ENCODE measurements around the gene CRLF1.
A peak's percentile ranks its signal among the peaks of the same experiment; 100 is the strongest.

The CRLF1 gene

DNA sequence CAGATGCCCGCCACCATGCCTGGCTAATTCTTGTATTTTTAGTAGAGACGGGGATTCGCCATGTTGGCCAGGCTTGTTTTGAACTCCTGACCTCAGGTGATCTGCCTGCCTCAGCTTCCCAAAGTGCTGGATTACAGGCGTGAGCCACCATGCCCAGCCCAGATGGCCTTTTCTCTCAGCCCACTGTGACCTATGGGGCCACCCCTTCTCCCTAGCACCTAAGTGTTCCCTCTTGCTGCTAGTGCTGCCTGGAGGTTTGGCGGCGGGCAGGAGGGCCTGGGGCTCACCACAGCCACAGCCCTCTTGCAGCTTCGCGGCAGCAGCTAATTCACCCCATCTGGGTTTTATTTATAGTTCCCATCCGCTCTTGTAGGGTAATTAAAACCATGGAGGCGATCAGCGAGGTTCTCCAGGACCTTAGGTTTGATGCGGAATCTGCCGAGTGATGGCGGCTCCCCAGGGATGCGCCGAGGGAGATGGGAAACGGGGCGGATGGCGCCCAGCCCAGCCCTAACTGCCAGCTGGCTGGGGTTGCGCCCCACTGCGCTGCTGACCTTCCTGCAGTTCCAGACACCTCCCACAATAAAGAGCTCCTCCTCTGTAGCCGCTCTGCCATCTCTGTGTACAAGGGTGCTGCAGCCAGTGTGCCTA, 14.7 kb downstream of the CRLF1 start:
- DNase-seq (ENCODE audit: low read depth) = peak; percentile 27
- no peak overlapping the region for H3K4me3 ChIP-seq (ENCODE audit: control insufficient read depth, low read depth, low read length)
- TF ChIP-seq, protein P1, sequence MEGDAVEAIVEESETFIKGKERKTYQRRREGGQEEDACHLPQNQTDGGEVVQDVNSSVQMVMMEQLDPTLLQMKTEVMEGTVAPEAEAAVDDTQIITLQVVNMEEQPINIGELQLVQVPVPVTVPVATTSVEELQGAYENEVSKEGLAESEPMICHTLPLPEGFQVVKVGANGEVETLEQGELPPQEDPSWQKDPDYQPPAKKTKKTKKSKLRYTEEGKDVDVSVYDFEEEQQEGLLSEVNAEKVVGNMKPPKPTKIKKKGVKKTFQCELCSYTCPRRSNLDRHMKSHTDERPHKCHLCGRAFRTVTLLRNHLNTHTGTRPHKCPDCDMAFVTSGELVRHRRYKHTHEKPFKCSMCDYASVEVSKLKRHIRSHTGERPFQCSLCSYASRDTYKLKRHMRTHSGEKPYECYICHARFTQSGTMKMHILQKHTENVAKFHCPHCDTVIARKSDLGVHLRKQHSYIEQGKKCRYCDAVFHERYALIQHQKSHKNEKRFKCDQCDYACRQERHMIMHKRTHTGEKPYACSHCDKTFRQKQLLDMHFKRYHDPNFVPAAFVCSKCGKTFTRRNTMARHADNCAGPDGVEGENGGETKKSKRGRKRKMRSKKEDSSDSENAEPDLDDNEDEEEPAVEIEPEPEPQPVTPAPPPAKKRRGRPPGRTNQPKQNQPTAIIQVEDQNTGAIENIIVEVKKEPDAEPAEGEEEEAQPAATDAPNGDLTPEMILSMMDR (IDR thresholded peaks at IDR 0.05; ENCODE audit: control insufficient read depth, insufficient read depth, low read depth, low read length, missing control alignments) = no peak

DNA sequence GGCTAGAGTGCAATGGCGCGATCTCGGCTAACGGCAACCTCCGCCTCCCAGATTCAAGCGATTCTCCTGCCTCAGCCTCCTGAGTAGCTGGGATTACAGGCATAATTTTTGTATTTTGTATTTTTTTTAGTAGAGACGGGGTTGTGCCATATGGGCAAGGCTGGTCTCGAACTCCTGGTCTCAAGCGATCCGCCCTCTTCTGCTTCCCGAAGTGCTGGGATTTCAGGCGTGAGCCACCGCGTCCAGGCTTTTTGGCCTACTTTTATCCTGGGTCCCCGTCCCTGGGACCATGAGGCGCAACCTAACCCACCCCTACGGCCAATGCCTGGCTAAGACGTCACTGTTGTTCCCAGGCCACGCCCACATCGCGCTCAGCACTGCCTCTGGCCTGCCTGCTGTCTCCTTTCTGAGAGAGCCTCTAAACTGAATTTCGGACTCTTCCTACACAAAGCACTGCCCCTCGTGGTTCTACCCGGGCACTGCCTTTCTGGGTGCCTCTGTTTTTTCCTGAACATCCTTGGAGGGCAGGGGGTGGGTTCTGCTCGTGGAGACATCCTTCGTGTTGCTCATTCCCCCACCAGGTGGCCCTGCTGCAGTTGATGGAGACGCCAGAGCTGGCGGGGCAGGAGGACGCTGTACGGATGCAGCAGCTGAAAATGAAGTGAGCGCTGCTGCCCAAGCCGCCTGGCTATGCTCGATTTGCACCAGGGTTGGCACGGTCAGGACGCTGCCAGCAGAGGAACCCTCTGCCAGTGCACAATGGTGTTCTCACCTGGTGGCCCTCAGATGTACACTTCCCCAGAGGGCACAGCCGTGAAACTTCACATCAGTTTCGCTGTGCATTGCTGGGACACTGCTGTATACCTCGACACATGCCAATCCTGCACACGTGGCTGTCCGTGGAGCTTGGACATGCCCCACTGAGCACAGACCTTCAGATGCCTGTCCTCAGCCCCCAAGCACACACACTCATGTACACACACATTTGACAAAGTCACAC, 16.0 kb downstream of the CRLF1 start:
- H3K4me3 ChIP-seq (ENCODE audit: control insufficient read depth, low read depth, low read length) = no peak overlapping the region; the same call in 1 of the 2 replicates
- DNase-seq (ENCODE audit: low read depth) = no peak
- TF ChIP-seq, protein P1 (IDR thresholded peaks at IDR 0.05; ENCODE audit: control insufficient read depth, insufficient read depth, low read depth, low read length, missing control alignments) = peak; percentile 38

DNA sequence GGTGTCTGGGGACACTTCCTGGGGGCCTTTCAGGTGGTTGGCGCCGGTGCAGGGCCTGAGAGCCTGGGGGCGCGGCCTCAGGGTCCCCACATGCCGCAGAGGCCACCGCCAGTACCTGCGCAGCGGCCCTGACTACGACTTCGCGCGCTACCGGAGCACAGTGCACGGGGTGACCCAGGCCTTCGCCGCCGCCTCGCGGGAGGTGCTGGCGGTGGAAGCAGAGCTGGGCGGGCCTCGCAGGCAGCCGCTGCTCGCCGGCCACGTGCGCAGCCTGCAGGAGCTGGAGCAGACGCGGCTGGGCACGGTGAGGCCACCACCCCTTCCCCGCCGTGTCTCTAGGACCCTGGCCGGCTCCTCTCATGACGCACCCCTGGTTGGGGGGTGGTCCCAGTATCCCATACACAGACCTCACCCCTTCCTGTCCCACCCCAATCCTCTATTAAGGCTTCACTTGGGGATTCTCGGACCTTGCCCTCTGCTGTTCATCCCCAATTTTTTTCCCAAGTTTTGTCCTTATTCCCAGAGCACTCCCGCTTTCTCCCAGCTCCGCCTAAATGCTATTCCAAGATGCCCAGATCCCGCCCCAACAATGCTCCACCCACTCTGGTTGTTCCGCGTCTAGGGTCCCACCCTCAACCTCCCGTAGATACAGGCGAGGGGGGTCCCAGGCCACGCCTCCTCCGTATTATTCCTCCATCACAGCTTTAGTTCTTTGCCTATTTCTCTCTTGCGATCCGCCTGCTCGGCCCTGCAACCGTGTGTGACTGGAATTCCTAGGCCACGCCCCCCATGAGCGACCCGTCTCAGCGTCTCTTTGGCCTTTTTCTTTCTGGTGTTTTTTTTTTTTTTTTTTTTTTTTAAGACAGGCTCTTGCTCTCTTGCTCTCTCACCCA, 17.0 kb downstream of the CRLF1 start:
- H3K4me3 ChIP-seq (ENCODE audit: control insufficient read depth, low read depth, low read length) = peak overlapping the region; percentile 77
- TF ChIP-seq, protein P1 (IDR thresholded peaks at IDR 0.05; ENCODE audit: control insufficient read depth, insufficient read depth, low read depth, low read length, missing control alignments) = no peak
- DNase-seq (ENCODE audit: low read depth) = no peak

DNA sequence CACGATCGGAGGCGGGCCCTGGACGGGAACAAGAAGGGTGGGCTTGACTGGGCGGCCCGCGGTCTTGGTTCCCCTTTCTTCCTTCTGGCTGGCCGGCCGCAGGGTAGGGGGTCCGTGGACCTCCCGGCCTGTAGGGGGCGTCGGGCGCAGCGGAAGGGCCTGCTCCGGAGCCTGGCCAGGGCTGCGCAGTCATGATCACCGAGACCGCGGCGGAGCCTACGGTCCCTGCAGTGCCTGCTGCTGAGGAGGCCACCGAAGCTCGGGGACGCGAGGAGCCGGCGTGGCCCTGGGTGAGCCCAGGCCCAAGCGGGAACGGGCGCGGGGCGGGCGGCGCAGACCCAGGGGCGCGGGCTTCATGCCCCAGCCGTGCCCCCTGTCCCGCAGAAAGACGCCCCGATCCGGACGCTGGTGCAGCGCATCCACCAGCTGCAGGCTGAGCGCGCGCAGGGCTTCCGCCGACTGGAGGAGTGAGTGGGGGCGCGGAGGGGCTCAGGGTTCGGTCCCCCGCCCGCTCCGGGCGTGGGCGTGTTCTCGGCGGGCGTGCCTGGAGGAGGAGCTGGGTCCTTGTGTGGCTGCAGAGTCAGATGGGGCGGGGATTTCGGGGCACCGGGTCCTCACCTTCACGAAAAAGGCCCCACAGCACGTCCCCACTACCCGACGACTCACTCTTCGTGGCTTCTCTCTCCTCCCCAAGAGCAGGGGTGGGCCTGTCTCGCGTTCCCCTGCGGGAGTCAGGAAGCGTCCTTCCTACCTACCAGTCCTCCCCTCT, 17.8 kb downstream of the CRLF1 start, which contains the start of gene REX1BD:
Gene REX1BD, plus strand, starts transcription at position 188 of the 769 bp plus-strand sequence. Its CDS starts 4 bp downstream, at position 192.
- DNase-seq (ENCODE audit: low read depth) = no peak
- peak within 1 kb of the TSS; percentile 77 for H3K4me3 ChIP-seq (ENCODE audit: control insufficient read depth, low read depth, low read length)
- TF ChIP-seq, protein P1 (IDR thresholded peaks at IDR 0.05; ENCODE audit: control insufficient read depth, insufficient read depth, low read depth, low read length, missing control alignments) = peak; percentile 84

DNA sequence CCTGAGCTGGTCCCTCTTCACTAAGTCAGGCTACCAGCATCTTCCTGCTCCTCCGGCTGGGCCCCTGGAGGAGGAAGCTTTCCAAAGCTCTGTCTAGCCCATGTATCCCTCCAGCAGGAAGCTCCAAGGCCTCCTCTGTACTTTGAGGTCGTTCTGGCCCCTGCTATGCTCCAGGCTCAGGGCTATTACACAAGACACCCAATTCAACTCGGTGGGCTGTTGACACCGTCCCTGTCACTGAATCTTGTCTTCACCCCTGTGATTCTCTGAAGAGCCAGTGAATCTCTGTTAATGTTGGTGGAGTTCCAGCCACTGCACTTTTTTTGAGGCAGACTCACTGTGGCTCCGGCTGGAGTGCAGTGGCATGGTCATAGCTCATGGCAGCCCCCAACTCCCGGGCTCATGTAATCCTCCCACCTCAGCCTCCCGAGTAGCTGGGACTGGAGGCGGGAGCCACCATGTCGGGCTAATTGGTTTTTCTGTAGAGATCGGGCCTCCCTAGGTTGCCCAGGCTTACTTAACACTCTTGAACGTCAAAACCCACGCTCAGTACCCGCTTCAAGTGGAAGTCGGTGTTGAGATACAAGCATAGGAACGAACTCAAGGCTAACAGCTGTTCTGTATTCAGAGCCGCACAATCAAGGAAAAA, 18.5 kb downstream of the CRLF1 start:
- TF ChIP-seq, protein P1 (IDR thresholded peaks at IDR 0.05; ENCODE audit: control insufficient read depth, insufficient read depth, low read depth, low read length, missing control alignments) = no peak
- peak overlapping the region; percentile 77 for H3K4me3 ChIP-seq (ENCODE audit: control insufficient read depth, low read depth, low read length)
- no peak for DNase-seq (ENCODE audit: low read depth)

Measured in AG09309 (cell line).